Brain microvascular endothelial cell (primary cell): ENCODE data around the gene AGO3.

Experiments
- DNase-seq: peaks from one replicate; pipeline ENCODE4 v3.0.0-alpha.2; 2020
- H3K27ac ChIP-seq: fragments of 250-450 bp; sonication (Bioruptor Pico); 2 replicates; pipeline ENCODE4 v1.5.1; 2020; ENCODE audit warnings: mild to moderate bottlenecking, moderate library complexity
- H3K27me3 ChIP-seq: fragments of 250-450 bp; sonication (Bioruptor Pico); replicated peaks from 2 replicates; pipeline ENCODE4 v1.5.1; 2020; ENCODE audit warnings: mild to moderate bottlenecking
- H3K36me3 ChIP-seq: fragments of 250-450 bp; sonication (Bioruptor Pico); replicated peaks from 2 replicates; pipeline ENCODE4 v1.5.1; 2020; ENCODE audit warnings: mild to moderate bottlenecking
- H3K4me3 ChIP-seq: 2 replicates; pipeline ENCODE4 v1.5.1; 2011; ENCODE audit warnings: low read depth, mild to moderate bottlenecking, control low read depth, low read length, moderate library complexity
- in situ Hi-C: cut with HindIII; loops from 2 replicates; pipeline ENCODE4 v1.10.0; 2017; ENCODE audit warnings: low sequenced_read_pairs, low pct_ligation_motif_present
- TF ChIP-seq, protein P1 (sequence below): IDR thresholded peaks from 2 replicates; pipeline ENCODE4 v1.5.1; 2011; ENCODE audit warnings: low read depth, mild to moderate bottlenecking, moderate library complexity, low read length, control low read depth, inconsistent platforms; ENCODE audit errors: missing control alignments

Gene AGO3

DNA sequence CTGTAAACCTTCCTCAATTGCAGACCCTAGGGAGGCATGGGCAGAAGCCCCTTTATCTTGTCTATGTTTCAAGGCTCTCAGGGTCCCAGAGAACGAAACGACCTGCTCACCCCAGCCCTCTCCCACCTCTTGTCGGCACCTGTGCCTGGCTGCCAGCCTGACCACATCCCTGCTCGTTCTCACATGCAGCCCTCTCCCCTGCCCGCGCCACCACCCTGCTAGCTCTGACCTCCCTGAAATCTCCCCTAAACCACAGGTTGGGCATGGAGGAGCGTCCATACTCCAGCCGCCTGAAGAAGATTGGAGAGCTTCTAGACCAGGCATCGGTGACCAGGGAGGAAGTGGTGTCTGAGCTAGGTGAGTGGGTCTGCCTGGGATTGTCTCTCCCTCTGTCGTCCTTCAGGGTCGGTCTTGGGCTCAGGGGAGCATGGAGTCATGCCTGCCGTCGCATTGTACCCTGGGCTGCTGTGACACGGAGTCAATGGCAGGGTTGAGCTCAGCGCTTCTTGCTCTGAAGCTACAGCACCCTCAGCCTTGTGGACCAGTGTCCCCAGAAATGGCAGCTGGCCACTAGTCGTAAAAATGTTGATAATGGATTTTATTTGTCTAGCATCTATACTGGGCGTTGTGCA is 161.4 kb downstream of the AGO3 start:
- in situ Hi-C loops = no loop called here
- Histone ChIP-seq H3K4me3 (no peak overlapping the region), H3K27ac (no peak overlapping the region), H3K27me3 (no peaks in the 10 kb centered on the region), H3K36me3 (peaks cover 44% of the 10 kb centered on the region)
- TF ChIP-seq, protein P1, sequence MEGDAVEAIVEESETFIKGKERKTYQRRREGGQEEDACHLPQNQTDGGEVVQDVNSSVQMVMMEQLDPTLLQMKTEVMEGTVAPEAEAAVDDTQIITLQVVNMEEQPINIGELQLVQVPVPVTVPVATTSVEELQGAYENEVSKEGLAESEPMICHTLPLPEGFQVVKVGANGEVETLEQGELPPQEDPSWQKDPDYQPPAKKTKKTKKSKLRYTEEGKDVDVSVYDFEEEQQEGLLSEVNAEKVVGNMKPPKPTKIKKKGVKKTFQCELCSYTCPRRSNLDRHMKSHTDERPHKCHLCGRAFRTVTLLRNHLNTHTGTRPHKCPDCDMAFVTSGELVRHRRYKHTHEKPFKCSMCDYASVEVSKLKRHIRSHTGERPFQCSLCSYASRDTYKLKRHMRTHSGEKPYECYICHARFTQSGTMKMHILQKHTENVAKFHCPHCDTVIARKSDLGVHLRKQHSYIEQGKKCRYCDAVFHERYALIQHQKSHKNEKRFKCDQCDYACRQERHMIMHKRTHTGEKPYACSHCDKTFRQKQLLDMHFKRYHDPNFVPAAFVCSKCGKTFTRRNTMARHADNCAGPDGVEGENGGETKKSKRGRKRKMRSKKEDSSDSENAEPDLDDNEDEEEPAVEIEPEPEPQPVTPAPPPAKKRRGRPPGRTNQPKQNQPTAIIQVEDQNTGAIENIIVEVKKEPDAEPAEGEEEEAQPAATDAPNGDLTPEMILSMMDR = no peak
- DNase-seq = no peak

DNA sequence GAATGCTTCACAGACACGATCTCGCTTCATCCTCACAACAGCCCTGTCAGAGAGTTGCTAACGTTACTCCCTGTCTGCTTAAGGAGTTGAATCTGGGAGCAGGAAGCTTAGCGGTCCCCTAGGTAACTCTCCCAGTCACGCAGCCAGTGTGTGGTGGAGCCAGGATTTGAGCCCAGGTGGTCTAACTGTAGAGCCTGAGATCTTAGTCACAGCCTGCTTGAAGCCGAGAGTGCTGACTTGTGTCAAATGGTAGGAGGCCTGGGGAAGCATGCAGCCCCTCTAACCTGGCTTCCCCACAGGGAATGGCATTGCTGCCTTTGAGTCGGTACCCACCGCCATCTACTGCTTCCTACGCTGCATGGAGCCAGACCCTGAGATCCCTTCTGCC is 161.9 kb downstream of the AGO3 start:
- no peak for DNase-seq
- Histone ChIP-seq H3K36me3 (peaks cover 44% of the 10 kb centered on the region), H3K27ac (no peak overlapping the region), H3K4me3 (no peak overlapping the region), H3K27me3 (no peaks in the 10 kb centered on the region)
- TF ChIP-seq, protein P1 = no peak
- in situ Hi-C loops = no loop called here

DNA sequence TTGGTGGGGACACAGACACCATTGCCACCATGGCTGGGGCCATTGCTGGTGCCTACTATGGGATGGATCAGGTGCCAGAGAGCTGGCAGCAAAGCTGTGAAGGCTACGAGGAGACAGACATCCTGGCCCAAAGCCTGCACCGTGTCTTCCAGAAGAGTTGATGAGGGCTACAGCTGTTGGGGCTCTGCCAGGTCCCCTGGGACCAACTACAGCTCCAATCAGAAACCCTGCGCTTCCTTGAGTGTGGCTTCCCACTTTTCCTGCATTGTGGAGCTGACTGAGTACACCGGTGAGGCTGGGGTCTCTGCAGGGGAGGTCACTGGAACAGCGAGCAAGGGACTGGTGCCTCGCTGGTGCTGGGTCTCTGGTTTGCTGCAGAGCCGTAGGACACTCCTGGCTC is 162.3 kb downstream of the AGO3 start:
- H3K27ac ChIP-seq = no peak overlapping the region
- H3K27me3 ChIP-seq = no peaks in the 10 kb centered on the region
- in situ Hi-C loops = no loop called here
- H3K36me3 ChIP-seq = peaks cover 44% of the 10 kb centered on the region
- no peak for DNase-seq
- TF ChIP-seq, protein P1 = no peak
- H3K4me3 ChIP-seq = no peak overlapping the region

DNA sequence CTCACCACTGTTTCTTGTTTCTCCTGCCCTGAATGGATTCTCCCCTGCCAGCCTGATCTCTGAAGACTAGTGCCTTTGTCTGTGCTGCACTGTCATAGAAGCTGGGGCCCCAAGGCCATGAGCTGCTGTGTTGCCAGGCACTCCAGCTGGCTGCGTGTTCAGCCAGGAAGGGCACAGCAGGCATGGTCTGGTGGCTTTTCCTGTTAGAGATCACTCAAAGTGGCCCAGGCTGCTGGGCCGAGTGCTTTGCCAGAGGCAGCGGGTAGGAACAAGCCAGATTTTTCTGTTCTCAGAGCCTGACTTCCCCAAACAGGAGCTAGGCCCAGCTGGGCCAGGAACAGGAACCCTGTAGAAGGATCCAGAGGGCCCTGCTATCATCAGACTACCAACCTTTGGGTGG is 163.0 kb downstream of the AGO3 start:
- DNase-seq = no peak

DNA sequence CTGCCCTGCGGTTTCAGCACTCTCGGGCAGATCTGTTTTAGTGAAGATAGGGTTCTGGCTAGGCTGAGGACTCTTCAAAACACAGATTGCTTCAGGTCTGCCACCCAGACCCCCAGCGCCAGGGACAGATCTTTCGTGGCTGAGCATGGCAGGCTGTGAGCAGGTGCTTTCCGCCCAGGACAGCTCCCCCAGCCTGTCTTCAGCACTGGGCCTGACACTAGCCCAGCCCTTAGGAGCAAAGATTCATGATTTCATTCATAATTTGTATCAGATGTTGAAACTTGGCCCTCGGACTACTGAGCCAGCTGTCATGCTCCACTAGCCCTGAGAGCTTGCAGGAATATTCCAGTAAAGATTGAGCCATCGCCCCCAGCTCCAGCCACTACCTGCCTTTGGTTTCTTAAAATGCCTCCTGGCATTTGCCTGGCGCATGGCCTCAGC is 163.7 kb downstream of the AGO3 start:
- in situ Hi-C loops = no loop called here
- no peak overlapping the region for H3K27ac ChIP-seq

More for the DNA sequence above, 163.0 kb downstream of the AGO3 start:
- in situ Hi-C loops = no loop called here
- no peak overlapping the region for H3K4me3 ChIP-seq
- H3K36me3 ChIP-seq = peaks cover 44% of the 10 kb centered on the region
- no peaks in the 10 kb centered on the region for H3K27me3 ChIP-seq
- no peak overlapping the region for H3K27ac ChIP-seq
- TF ChIP-seq, protein P1 = no peak

More for the DNA sequence above, 163.7 kb downstream of the AGO3 start:
- TF ChIP-seq, protein P1 = no peak
- Histone ChIP-seq H3K4me3 (no peak overlapping the region), H3K27me3 (no peaks in the 10 kb centered on the region), H3K36me3 (peaks cover 44% of the 10 kb centered on the region)
- no peak for DNase-seq
